Naive thymus-derived CD4-positive, alpha-beta T cell (primary cell): ENCODE results near the gene SMTNL2. TPM values are rescaled to one million over a fixed set of nuclear protein-coding genes. Genes with fewer than 3 reads are reported as not detected.
"Not testable (repeated sequence)": the region's sequence is repeated elsewhere in the genome, so short reads cannot be mapped to it uniquely, and the experiment has no call there.

ENCODE experiments used
- ATAC-seq: fragments of 150-1000 bp; cut with Tn5 transposase; 2 replicates; pipeline ENCODE4 v1.10.0; 2021; ENCODE audit warnings: mild to moderate bottlenecking, moderate library complexity
- CTCF ChIA-PET: fragments of 350-600 bp; sonication (Branson Sonifier 250); formaldehyde crosslinking; loops from one replicate; lab custom pipeline; 2021; ENCODE audit warnings: antibody characterized with exemption; lab: Charles Lee
- POLR2A ChIA-PET: fragments of 350-600 bp; sonication (Branson Sonifier 250); formaldehyde crosslinking; loops from one replicate; lab custom pipeline; 2021; ENCODE audit warnings: antibody characterized with exemption, inconsistent platforms; lab: Charles Lee
- DNase-seq, 9 donors: peaks; one replicate each; pipeline versions ENCODE4 v3.0.0 to v3.0.0-alpha.2; 2020 to 2022; ENCODE audit warnings: mixed read lengths in 1 of 9
- H3K27ac ChIP-seq: one replicate; pipeline ENCODE4 v1.7.0; 2013; ENCODE audit warnings: mild to moderate bottlenecking, low read depth, low read length, moderate library complexity
- H3K27me3 ChIP-seq, 2 donors: one replicate each; pipeline ENCODE4 v1.7.0; 2013; ENCODE audit warnings: low read length in 2 of 2, mild to moderate bottlenecking in 2 of 2, moderate library complexity in 2 of 2; ENCODE audit not compliant: control insufficient read depth in 2 of 2, insufficient read depth in 2 of 2
- H3K36me3 ChIP-seq, 3 experiments: 1 replicate in 2 of 3; 2 replicates in 1 of 3; pipeline ENCODE4 v1.7.0; 2013; ENCODE audit warnings: low read length in 3 of 3, mild to moderate bottlenecking in 3 of 3, moderate library complexity in 1 of 3; ENCODE audit not compliant: insufficient read depth in 3 of 3, control insufficient read depth in 2 of 3
- H3K4me1 ChIP-seq, 2 donors: one replicate each; pipeline ENCODE4 v1.7.0; 2013; ENCODE audit warnings: low read length in 2 of 2, mild to moderate bottlenecking in 2 of 2, moderate library complexity in 1 of 2; ENCODE audit not compliant: control insufficient read depth in 2 of 2, insufficient read depth in 2 of 2
- H3K4me3 ChIP-seq: 2 replicates; pipeline ENCODE4 v1.7.0; 2013; ENCODE audit warnings: mild to moderate bottlenecking, low read length
- H3K9me3 ChIP-seq, 3 experiments: 1 replicate in 2 of 3; 2 replicates in 1 of 3; pipeline ENCODE4 v1.7.0; 2013; ENCODE audit warnings: low read length in 3 of 3; ENCODE audit not compliant: control insufficient read depth in 2 of 3
- H3K27ac Mint-ChIP-seq, 9 donors: one replicate each; pipeline ENCODE4 v1.8.0; 2020 to 2022; ENCODE audit warnings: mixed read lengths in 9 of 9, mild to moderate bottlenecking in 8 of 9, moderate library complexity in 5 of 9, inconsistent platforms in 2 of 9
- H3K27me3 Mint-ChIP-seq, 5 donors: one replicate each; pipeline ENCODE4 v1.8.0; 2021 to 2022; ENCODE audit warnings: mixed read lengths in 5 of 5, mild to moderate bottlenecking in 1 of 5
- H3K36me3 Mint-ChIP-seq, 5 donors: one replicate each; pipeline ENCODE4 v1.8.0; 2020 to 2022; ENCODE audit warnings: mixed read lengths in 5 of 5, mild to moderate bottlenecking in 3 of 5, inconsistent platforms in 1 of 5
- H3K4me1 Mint-ChIP-seq, 7 donors: one replicate each; pipeline ENCODE4 v1.8.0; 2020 to 2022; ENCODE audit warnings: mixed read lengths in 7 of 7, mild to moderate bottlenecking in 3 of 7, inconsistent platforms in 1 of 7
- H3K4me3 Mint-ChIP-seq, 10 donors: one replicate each; pipeline ENCODE4 v1.8.0; 2020 to 2022; ENCODE audit warnings: mild to moderate bottlenecking in 10 of 10, mixed read lengths in 10 of 10, moderate library complexity in 6 of 10, inconsistent platforms in 2 of 10
- H3K9me3 Mint-ChIP-seq, 11 donors: one replicate each; pipeline ENCODE4 v1.8.0; 2020 to 2022; ENCODE audit warnings: mixed read lengths in 11 of 11, mild to moderate bottlenecking in 4 of 11, inconsistent platforms in 1 of 11, moderate library complexity in 1 of 11
- intact Hi-C, 2 donors: fragments of 100-400 bp; cut with micrococcal nuclease; formaldehyde crosslinking; loops; one replicate each; pipeline ENCODE4 v1.15.1; 2023
- polyA plus RNA-seq, 2 donors: library from polyadenylated mRNA; unstranded; fragments of 300-500 nt; fragmentation: Illumina TruSeq; gene quantifications; one replicate each; pipeline ENCODE4 v1.2.3, GENCODE V29; 2021
- total RNA-seq, 6 experiments: library from RNA in 5 of 6; stranded (reverse) in 5 of 6; gene quantifications; 1 replicate in 5 of 6; 2 replicates in 1 of 6; pipeline ENCODE4 v1.2.3 and lab custom pipeline; 2021 to 2026

The SMTNL2 gene
- total and polyA plus RNA-seq, 7 experiments from 2014 or later, result not detected

- Mint-ChIP-seq H3K27me3 (peaks cover 0 to 16% (median 11%) of the 10 kb centered on the region in 5 donors), H3K4me1 (peaks cover 0 to 13% (median 0%) of the 10 kb centered on the region in 7 donors)
- H3K4me3 ChIP-seq, H3K4me1 ChIP-seq, H3K36me3 ChIP-seq, H3K9me3 ChIP-seq, H3K27ac Mint-ChIP-seq, H3K27ac ChIP-seq, H3K9me3 Mint-ChIP-seq, ATAC-seq, intact Hi-C loops, H3K27me3 ChIP-seq, H3K4me3 Mint-ChIP-seq, H3K36me3 Mint-ChIP-seq, POLR2A ChIA-PET, DNase-seq: not testable (repeated sequence)
- CTCF ChIA-PET, result interaction anchor here (0.6 kb wide), 1 partner anchor 47 kb away, joined by 3 read pairs; no protein-coding TSS in a partner anchor
Measured at GRCh38 chr17:4655933-4656332, 71.6 kb downstream of the SMTNL2 start.

DNA sequence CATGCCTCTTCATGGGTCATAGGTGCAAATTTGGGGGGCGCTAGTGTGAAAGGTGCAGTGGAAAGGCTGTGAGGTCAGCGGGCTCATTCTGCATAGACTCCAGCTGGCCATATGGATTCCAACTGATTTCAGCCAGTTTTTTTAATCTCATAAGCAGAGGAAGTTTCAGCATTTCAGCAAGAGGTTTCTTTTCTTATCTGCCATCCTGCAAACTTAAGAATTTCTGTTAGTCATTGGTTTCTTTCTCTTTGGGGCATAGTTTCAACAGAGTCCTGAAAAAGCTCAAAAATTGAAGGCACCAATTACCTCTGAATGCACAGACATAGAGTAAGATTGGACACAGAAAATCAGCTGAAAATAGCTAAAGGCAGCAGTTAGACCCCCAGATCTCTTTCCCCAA, 73.3 kb downstream of the SMTNL2 start:
- intact Hi-C loops, result no loop called here
- no peaks in the 10 kb centered on the region for H3K4me1 ChIP-seq
- no peak overlapping the region for H3K27ac ChIP-seq
- Mint-ChIP-seq H3K9me3 (no peaks in the 10 kb centered on the region), H3K27ac (peak overlapping the region in 1 of 9 donors; percentile 14), H3K4me3 (no peak overlapping the region), H3K4me1 (peaks cover 0 to 13% (median 4%) of the 10 kb centered on the region in 7 donors), H3K36me3 (no peaks in the 10 kb centered on the region), H3K27me3 (peaks cover 0 to 11% (median 8%) of the 10 kb centered on the region in 5 donors)
- ATAC-seq (no peak), DNase-seq (no peak)
- no peaks in the 10 kb centered on the region for H3K36me3 ChIP-seq
- H3K4me3 ChIP-seq, result no peak overlapping the region
- ChIA-PET POLR2A (no interaction called here), CTCF (no interaction called here)
- no peaks in the 10 kb centered on the region for H3K9me3 ChIP-seq
- H3K27me3 ChIP-seq, result no peaks in the 10 kb centered on the region

Other genes with a start within 250 kb of the SMTNL2 start
- gene UBE2G1, start 217.9 kb upstream of the SMTNL2 start, total RNA-seq, result 10 to 100 TPM; 50.1 to 63.7 (median 56.6) TPM
- gene UBE2G1, start 217.9 kb upstream of the SMTNL2 start, polyA plus RNA-seq, result 10 to 100 TPM; 55.1 to 68.9 TPM
- 1 to 10 TPM; 1.7 to 6.7 (median 4.2) TPM for gene SPNS3, start 150.6 kb upstream of the SMTNL2 start, total RNA-seq
- 1 to 10 TPM; 5.1 to 7.3 TPM for gene SPNS3, start 150.6 kb upstream of the SMTNL2 start, polyA plus RNA-seq
- gene SPNS2, start 85.6 kb upstream of the SMTNL2 start, total RNA-seq, result under 1 TPM in 4 of 5 experiments, not detected in 1; 0.19 to 0.56 (median 0.50) TPM
- not detected for gene SPNS2, start 85.6 kb upstream of the SMTNL2 start, polyA plus RNA-seq
- gene MYBBP1A, start 29.1 kb upstream of the SMTNL2 start, total RNA-seq, result 10 to 100 TPM; 59.8 to 81.8 (median 77.9) TPM
- gene MYBBP1A, start 29.1 kb upstream of the SMTNL2 start, polyA plus RNA-seq, result 10 to 100 TPM; 21.0 to 42.8 TPM
- not detected for gene GGT6, start 24.0 kb upstream of the SMTNL2 start, total RNA-seq
- not detected for gene GGT6, start 24.0 kb upstream of the SMTNL2 start, polyA plus RNA-seq
- under 1 TPM in 3 of 5 experiments, not detected in 2; 0.44 to 0.60 (median 0.50) TPM for gene ALOX15, start 57.1 kb downstream of the SMTNL2 start, total RNA-seq
- not detected for gene ALOX15, start 57.1 kb downstream of the SMTNL2 start, polyA plus RNA-seq
- gene PELP1, start 119.6 kb downstream of the SMTNL2 start, total RNA-seq, result 10 to 100 TPM; 41.4 to 80.4 (median 70.0) TPM
- gene PELP1, start 119.6 kb downstream of the SMTNL2 start, polyA plus RNA-seq, result 10 to 100 TPM; 11.6 to 13.2 TPM
- gene ARRB2, start 126.1 kb downstream of the SMTNL2 start, total RNA-seq, result 100 to 1,000 TPM; 270 to 601 (median 377) TPM
- 10 to 100 TPM; 34.8 to 35.0 TPM for gene ARRB2, start 126.1 kb downstream of the SMTNL2 start, polyA plus RNA-seq
- gene MED11, start 146.9 kb downstream of the SMTNL2 start, total RNA-seq, result 10 to 100 TPM; 10.4 to 32.0 (median 25.5) TPM
- 10 to 100 TPM; 43.2 to 73.9 TPM for gene MED11, start 146.9 kb downstream of the SMTNL2 start, polyA plus RNA-seq
- gene ZMYND15, start 155.3 kb downstream of the SMTNL2 start, total RNA-seq, result 1 to 10 TPM in 2 of 5 experiments, under 1 TPM in 2, not detected in 1; 0.22 to 5.2 (median 1.4) TPM
- not detected for gene ZMYND15, start 155.3 kb downstream of the SMTNL2 start, polyA plus RNA-seq
- 10 to 100 TPM in 2 of 5 experiments, 1 to 10 TPM in 3; 2.6 to 68.0 (median 3.4) TPM for gene CXCL16, start 155.4 kb downstream of the SMTNL2 start, total RNA-seq
- 1 to 10 TPM; 1.2 to 4.4 TPM for gene CXCL16, start 155.4 kb downstream of the SMTNL2 start, polyA plus RNA-seq
- not detected for gene TM4SF5, start 187.4 kb downstream of the SMTNL2 start, total RNA-seq
- gene TM4SF5, start 187.4 kb downstream of the SMTNL2 start, polyA plus RNA-seq, result not detected
- gene VMO1, start 201.8 kb downstream of the SMTNL2 start, total RNA-seq, result 1 to 10 TPM in 1 of 5 experiments, under 1 TPM in 1, not detected in 3; 0.66 to 3.0 TPM
- not detected for gene VMO1, start 201.8 kb downstream of the SMTNL2 start, polyA plus RNA-seq
- gene GLTPD2, start 204.4 kb downstream of the SMTNL2 start, total RNA-seq, result under 1 TPM in 1 of 5 experiments, not detected in 4; 0.39 TPM
- gene GLTPD2, start 204.4 kb downstream of the SMTNL2 start, polyA plus RNA-seq, result under 1 TPM in 1 of 2 donors, not detected in 1; 0.39 TPM
- 100 to 1,000 TPM in 1 of 5 experiments, 10 to 100 TPM in 4; 42.3 to 133 (median 44.0) TPM for gene PSMB6, start 211.6 kb downstream of the SMTNL2 start, total RNA-seq
- gene PSMB6, start 211.6 kb downstream of the SMTNL2 start, polyA plus RNA-seq, result 100 to 1,000 TPM; 215 to 273 TPM
- gene PLD2, start 222.6 kb downstream of the SMTNL2 start, total RNA-seq, result 10 to 100 TPM; 22.9 to 42.7 (median 26.8) TPM
- gene PLD2, start 222.6 kb downstream of the SMTNL2 start, polyA plus RNA-seq, result 1 to 10 TPM; 1.5 to 2.2 TPM
- gene MINK1, start 248.8 kb downstream of the SMTNL2 start, total RNA-seq, result 100 to 1,000 TPM in 4 of 5 experiments, 10 to 100 TPM in 1; 88.8 to 142 (median 125) TPM
- gene MINK1, start 248.8 kb downstream of the SMTNL2 start, polyA plus RNA-seq, result 10 to 100 TPM in 1 of 2 donors, 1 to 10 TPM in 1; 8.3 to 20.4 TPM